GM19397 (cell line): ENCODE data around the gene NKX2-2.

Experiments used
- ATAC-seq: cut with Tn5 transposase; IDR thresholded peaks from one replicate; pipeline ENCODE4 v1.9.1; 2021; ENCODE audit warnings: mild to moderate bottlenecking, moderate library complexity; ENCODE audit not compliant: unreplicated experiment

The NKX2-2 gene

GRCh38 chr20:21522481-21523280 is 8.8 kb upstream of the NKX2-2 start:
- ATAC-seq, result no peak

- no peak for ATAC-seq
Measured at GRCh38 chr20:21521596-21522480, 8.0 kb upstream of the NKX2-2 start.

- no peak for ATAC-seq
Measured at GRCh38 chr20:21520702-21521595, 7.1 kb upstream of the NKX2-2 start.

- ATAC-seq, result no peak
Measured at GRCh38 chr20:21519136-21519584, 5.3 kb upstream of the NKX2-2 start.

GRCh38 chr20:21518292-21518991 is 4.6 kb upstream of the NKX2-2 start:
- no peak for ATAC-seq

GRCh38 chr20:21517566-21518277 is 3.9 kb upstream of the NKX2-2 start:
- no peak for ATAC-seq

- no peak for ATAC-seq
Measured at GRCh38 chr20:21516861-21517565, 3.1 kb upstream of the NKX2-2 start.

- no peak for ATAC-seq
Measured at GRCh38 chr20:21516180-21516567, 2.3 kb upstream of the NKX2-2 start.

- no peak for ATAC-seq
Measured at GRCh38 chr20:21515300-21516179, 1.7 kb upstream of the NKX2-2 start.

GRCh38 chr20:21514553-21515251 is 838 bp upstream of the NKX2-2 start:
- ATAC-seq, result no peak

GRCh38 chr20:21513181-21513663 is 642 bp downstream of the NKX2-2 start:
- ATAC-seq, result no peak

- ATAC-seq, result no peak
Measured at GRCh38 chr20:21512634-21513180, 1.2 kb downstream of the NKX2-2 start.

- no peak for ATAC-seq
Measured at GRCh38 chr20:21511850-21512633, 1.8 kb downstream of the NKX2-2 start.

- no peak for ATAC-seq
Measured at GRCh38 chr20:21511485-21511849, 2.4 kb downstream of the NKX2-2 start.

- no peak for ATAC-seq
Measured at GRCh38 chr20:21510414-21511384, 3.2 kb downstream of the NKX2-2 start.
